Measurements from ENCODE around the gene HSPA14. TPM values are rescaled to one million over a fixed set of nuclear protein-coding genes. Genes with fewer than 3 reads are reported as not detected.

Gene HSPA14
- total and polyA plus RNA-seq, 10 of the 15 experiments (the other 5 are each of a cell fraction or from before 2014, with no cell fraction given), result 26.6 to 56.1 (median 34.3) TPM

GRCh38 chr10:14859043-14859442, 20.9 kb downstream of the HSPA14 start:
- Histone ChIP-seq H3K27ac (ENCODE audit: control insufficient read depth, insufficient read depth) (no peak overlapping the region), H3K4me3 (no peak overlapping the region), H3K79me2 (ENCODE audit: control insufficient read depth, insufficient read depth, low read length) (no peaks in the 10 kb centered on the region), H2AFZ (ENCODE audit: control insufficient read depth, low read depth, low read length) (no peak overlapping the region), H4K20me1 (ENCODE audit: control insufficient read depth, insufficient read depth) (no peaks in the 10 kb centered on the region), H3K27me3 (replicated peaks in 1 of 2; ENCODE audit: control insufficient read depth in 2 of 2, insufficient read depth in 2 of 2, low read length in 1 of 2) (no peaks in the 10 kb centered on the region), H3K9ac (ENCODE audit: control insufficient read depth, insufficient read depth, low read length) (no peak overlapping the region), H3K9me3 (replicated peaks; ENCODE audit: control insufficient read depth, insufficient read depth, low read length) (no peaks in the 10 kb centered on the region), H3K4me2 (ENCODE audit: control insufficient read depth, insufficient read depth) (no peak overlapping the region), H3K4me1 (ENCODE audit: control insufficient read depth, insufficient read depth, low read length) (no peaks in the 10 kb centered on the region), H3K36me3 (ENCODE audit: control insufficient read depth in 2 of 2, insufficient read depth in 2 of 2, low read length in 1 of 2) (peaks cover 8 to 11% of the 10 kb centered on the region in 2 experiments)
- whole genome bisulfite sequencing (ENCODE audit: insufficient coverage, insufficient replicate concordance, low lambda C conversion rate, missing lambda C conversion rate), result 72% methylated on average over 5 of the region's 5 CpGs
- POLR2A ChIA-PET, result interaction anchor here (0.9 to 1.4 kb wide), 2 partner anchors 10 to 11 kb away, joined by 3 read pairs; no protein-coding TSS in a partner anchor
- CTCF ChIA-PET, result interaction anchor here (0.6 to 1.4 kb wide), 2 partner anchors 8 to 35 kb away, joined by 3 to 4 read pairs; no protein-coding TSS in a partner anchor
- DNase-seq (ENCODE audit: low read depth, low spot score) (no peak), FAIRE-seq (no peak), ATAC-seq (no peak)
- SMC1A ChIA-PET (ENCODE audit: uncharacterized antibody, unreplicated experiment), result interaction anchor here (0.7 to 1.5 kb wide), 5 partner anchors 11 to 332 kb away, joined by 3 to 4 read pairs (median 3); partner anchors contain the start of gene CDNF
- BruUV-seq (replicated peaks), result no TSS peak
- in situ Hi-C loops (cut with MboI), result no loop called here
- RAD21 ChIA-PET (ENCODE audit: unreplicated experiment), result no interaction called here
- intact Hi-C loops (cut with micrococcal nuclease; ENCODE audit: unreplicated experiment), result no loop called here
- TF ChIP-seq TBL1XR1 (IDR thresholded peaks at IDR 0.05; ENCODE audit: low read depth, low read length) (no peak), NBN (IDR thresholded peaks at IDR 0.05) (no peak), TAF1 (IDR thresholded peaks at IDR 0.05; ENCODE audit: borderline replicate concordance, low read depth, low read length) (no peak), SMAD1 (IDR thresholded peaks at IDR 0.05; ENCODE audit: low read depth, partially characterized antibody) (no peak), YY1 (IDR thresholded peaks at IDR 0.05; ENCODE audit: low read depth, low read length) (no peak), POU2F2 (IDR thresholded peaks at IDR 0.05; ENCODE audit: borderline replicate concordance, low read depth, low read length) (no peak), SIN3A (IDR thresholded peaks at IDR 0.05; ENCODE audit: low read depth, low read length) (no peak), ZBTB33 (IDR thresholded peaks at IDR 0.05) (no peak), REST (IDR thresholded peaks at IDR 0.05; ENCODE audit: low read depth, low read length) (no peak), BRCA1 (IDR thresholded peaks at IDR 0.05; ENCODE audit: low read depth, low read length) (no peak), SMARCA5 (IDR thresholded peaks at IDR 0.05) (no peak), ZBTB40 (IDR thresholded peaks at IDR 0.05; ENCODE audit: borderline replicate concordance) (no peak), FOXK2 (IDR thresholded peaks at IDR 0.05) (no peak), SUZ12 (IDR thresholded peaks at IDR 0.05; ENCODE audit: unreplicated experiment) (no peak), TCF7 (IDR thresholded peaks at IDR 0.05; ENCODE audit: borderline replicate concordance) (no peak), RBBP5 (conservative IDR thresholded peaks at IDR 0.05) (no peak)

Measured in GM12878 (cell line).